NCI-H2227 (cell line): ENCODE results near the gene CKMT2.

Source experiments
- DNase-seq: peaks from one replicate; lab custom pipeline; 2025; ENCODE audit not compliant: unreplicated experiment; lab: John Stamatoyannopoulos, UW

Gene CKMT2

DNA sequence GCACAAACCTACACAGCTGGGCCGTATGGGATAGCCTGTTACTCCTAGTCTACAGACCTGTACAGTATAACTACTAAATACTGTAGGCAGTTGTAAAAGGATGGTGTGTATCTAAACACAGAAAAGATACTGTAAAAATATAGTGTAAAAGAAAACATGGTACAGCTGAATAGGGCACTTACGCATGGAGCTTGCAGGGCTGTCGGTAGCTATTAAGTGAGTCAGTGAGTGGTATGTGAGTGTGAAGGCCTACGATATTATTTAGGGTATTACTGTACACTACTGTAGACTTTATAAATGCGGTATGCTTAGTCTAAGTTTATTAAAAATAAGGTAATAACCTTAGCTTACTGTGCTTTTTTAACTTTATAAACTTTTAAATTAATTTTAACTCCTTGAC is 69.5 kb downstream of the CKMT2 start:
- no peak for DNase-seq

DNA sequence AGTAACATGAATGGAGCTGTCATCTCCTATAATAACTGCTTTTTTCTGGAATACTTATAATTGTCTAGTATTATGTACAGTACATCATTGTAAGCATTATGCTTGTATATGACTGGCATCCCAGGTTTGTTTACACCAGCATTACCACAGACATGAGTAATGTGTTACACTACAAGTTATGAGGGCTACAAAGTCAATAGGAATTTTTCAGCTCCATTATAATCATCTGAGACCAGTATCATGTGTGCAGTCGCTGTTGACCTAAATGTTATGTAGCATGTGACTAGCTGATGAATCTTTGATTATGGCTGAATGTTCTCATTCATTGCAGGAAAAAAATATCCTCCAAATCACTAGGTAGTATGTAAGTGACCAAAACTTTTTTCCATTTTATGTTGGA is 70.4 kb downstream of the CKMT2 start:
- DNase-seq: no peak

DNA sequence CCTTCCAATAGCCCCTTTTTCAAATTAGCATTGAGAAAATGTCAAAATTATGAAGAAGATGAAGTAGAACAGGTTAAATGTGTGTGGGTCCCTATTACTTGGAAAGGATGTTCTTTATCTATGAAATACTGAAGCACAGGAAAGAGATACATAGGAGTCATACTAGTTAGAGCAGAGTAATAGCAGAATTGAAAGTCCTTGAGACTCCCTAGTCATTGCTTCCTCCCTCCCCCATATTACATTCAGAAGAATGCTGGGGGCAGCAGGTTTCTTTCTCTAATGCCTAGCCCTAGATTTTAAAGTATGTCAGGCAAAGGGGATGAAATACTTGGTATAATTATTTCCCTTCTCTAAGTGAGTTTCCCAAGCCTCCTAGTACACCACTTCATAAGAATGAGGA is 72.7 kb downstream of the CKMT2 start:
- no peak for DNase-seq

DNA sequence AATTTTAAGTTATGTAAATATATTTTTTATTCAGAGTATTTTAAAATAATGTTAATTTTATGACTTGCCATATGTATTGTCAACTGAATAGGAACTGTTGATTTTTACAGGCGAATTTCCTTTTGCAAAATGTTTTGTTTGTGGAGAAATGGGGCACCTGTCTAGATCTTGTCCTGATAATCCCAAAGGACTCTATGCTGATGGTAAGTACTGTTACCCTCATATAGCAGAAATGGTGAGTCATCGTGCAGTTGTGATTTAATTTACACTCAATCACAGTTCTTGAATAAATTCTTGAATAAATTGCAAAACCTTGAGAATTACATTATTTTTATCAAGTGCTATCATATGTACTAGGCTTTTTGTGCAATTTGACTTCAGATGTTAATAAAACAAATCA is 75.7 kb downstream of the CKMT2 start:
- no peak for DNase-seq

DNA sequence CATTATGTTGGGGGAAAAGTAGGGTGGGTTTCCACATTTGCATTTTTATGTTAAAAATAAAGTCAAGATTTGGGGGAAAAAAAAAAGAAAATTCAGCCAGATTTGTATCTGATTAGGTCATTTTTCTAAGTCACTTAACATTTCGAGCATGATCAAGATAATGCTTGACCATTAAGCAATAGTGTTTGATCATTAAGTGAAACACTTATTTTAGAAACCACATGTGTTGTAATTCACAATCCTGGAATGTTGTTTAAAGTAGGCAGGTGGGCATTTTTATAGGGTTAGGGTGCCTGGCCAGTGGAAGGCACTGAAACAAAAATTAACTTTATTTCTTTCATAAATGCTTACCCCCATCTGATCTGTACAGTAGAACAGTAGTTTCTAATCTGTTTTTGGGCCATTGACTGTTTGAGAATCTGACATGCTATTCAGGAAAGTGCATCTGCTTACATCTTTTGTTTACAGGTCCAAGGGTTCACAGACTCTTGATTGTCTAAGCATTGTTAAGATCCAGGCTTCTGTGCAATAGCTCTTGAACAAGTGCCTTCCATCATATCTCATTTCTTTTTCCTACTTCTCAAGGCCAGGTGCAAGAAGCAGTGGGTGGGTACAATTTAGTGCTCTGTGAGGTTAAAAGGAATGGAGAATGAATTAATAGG is 77.4 kb downstream of the CKMT2 start:
- DNase-seq: no peak

DNA sequence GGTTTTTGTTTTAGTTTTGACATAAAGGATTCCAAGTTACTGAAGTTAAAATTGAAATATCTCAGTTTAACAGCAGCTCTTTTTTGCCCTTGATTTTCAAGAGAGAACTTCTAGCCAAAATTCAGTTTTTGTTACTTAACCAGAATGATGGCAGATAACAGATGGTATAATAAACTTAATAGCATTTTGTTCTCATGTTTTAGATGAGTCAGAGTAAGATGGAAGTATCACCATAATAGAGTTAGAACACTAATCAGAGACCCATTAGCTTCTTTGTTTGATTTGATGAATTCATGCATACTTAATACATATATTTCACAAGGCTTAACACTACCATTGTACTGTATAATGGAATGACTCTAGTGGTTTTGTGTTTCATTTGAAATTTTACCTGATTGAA is 80.2 kb downstream of the CKMT2 start:
- no peak for DNase-seq

DNA sequence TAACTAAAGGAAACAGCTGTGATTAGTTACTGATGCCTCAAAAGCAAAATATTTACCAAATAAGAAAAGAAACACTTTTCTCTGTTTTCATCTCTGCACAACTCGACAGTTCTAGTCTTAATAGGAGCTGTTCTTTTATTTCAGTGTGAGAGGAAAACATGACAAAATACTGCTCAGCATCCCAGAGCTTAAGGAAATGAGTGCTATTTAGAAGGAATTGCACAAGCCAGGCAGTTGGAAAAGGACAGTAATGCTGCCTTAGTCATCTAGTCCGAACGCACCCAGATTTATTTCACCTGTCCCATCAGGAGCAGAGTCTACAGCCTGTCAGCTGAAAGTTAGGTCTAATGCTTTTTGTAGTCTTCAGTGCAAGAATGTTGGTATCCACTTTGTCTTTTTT is 80.6 kb downstream of the CKMT2 start:
- DNase-seq: no peak

DNA sequence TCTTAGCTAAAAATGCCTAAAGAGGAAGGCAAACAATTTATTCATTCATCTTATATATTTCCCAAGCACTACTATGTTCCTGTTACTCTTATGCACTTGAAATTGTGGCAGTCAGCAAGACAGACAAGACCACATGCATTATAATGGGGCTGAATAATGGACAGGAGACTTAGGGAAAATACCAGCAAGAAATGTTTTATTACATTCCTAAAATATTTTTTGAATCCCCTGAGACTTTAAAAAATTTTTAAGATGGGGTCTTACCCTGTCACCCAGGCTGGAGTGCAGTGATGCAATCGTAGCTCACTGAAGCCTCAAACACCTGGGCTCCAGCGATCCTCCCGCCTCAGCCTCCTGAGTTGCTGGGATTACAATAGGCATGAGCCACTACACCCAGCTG is 81.5 kb downstream of the CKMT2 start:
- no peak for DNase-seq

DNA sequence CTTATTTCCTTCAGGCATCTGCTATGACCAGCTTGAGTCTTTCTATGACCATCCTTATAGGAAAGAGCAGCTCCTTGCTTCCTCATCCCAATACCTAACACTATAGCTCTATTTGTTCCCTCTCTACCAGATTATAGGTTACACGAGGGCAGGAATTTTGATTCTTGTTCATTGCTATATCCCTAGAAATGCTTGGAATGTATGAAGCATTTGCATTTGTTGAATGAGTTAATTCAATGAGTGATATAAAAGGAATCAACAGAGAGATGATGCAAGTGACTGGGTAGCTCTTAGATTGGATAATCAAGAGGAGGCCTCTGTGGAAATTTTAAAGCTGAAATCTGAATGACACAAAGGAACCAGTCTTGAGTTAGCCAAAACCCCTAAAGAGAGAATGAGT is 82.2 kb downstream of the CKMT2 start:
- no peak for DNase-seq

DNA sequence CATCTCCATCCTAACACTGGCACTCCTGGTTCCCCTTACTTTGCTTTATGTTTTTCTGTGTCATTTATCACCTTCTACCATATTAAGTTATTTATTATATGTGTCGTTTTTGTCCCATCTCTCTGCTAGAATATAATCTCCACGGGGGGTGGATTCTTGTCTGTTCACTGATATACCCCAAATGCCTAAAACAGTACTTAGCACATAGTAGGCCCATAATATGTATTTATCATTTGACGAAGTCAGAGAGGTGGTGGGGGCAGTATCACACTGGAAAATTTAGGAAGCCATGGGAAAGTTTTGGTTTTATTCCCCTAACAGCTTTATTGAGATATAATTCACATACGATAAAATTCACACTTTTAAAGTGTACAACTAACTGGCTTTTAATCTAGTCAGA is 82.7 kb downstream of the CKMT2 start:
- DNase-seq: no peak
